GM23338 (cell line): ENCODE data around the gene CAPN10. TPM values are rescaled to one million over a fixed set of nuclear protein-coding genes. Genes with fewer than 3 reads are reported as not detected.

ENCODE experiments used
- ATAC-seq: fragments of 200-7000 bp; cut with Tn5 transposase; 3 replicates; pipeline ENCODE4 v1.9.1; 2020
- DNase-seq: peaks from one replicate; pipeline ENCODE4 v3.0.0-alpha.2; 2015; ENCODE audit warnings: low spot score
- H2AFZ ChIP-seq: fragments of 200-600 bp; sonication (generic); 2 replicates; pipeline ENCODE4 v1.8.0; 2016; ENCODE audit warnings: antibody characterized with exemption, mild to moderate bottlenecking, moderate library complexity
- H3F3A ChIP-seq: fragments of 200-600 bp; sonication (generic); replicated peaks from 2 replicates; pipeline ENCODE4 v1.8.0; 2017; ENCODE audit warnings: antibody characterized with exemption, mixed run types, low read depth
- H3K27ac ChIP-seq: fragments of 200-600 bp; sonication (generic); 2 replicates; pipeline ENCODE4 v1.6.1; 2016; ENCODE audit warnings: low read depth
- H3K27me3 ChIP-seq: fragments of 200-600 bp; sonication (generic); 2 replicates; pipeline ENCODE4 v1.8.0; 2016; ENCODE audit warnings: mild to moderate bottlenecking, mixed run types, moderate library complexity; ENCODE audit not compliant: insufficient read depth
- H3K36me3 ChIP-seq: fragments of 200-600 bp; sonication (generic); 2 replicates; pipeline ENCODE4 v1.8.0; 2016; ENCODE audit warnings: mild to moderate bottlenecking; ENCODE audit not compliant: insufficient read depth
- H3K4me1 ChIP-seq: fragments of 200-600 bp; sonication (generic); 2 replicates; pipeline ENCODE4 v1.8.0; 2016; ENCODE audit warnings: mild to moderate bottlenecking, moderate library complexity; ENCODE audit not compliant: insufficient read depth
- H3K4me2 ChIP-seq: fragments of 200-600 bp; sonication (generic); 2 replicates; pipeline ENCODE4 v1.7.1; 2017; ENCODE audit warnings: mixed run types
- H3K4me3 ChIP-seq: fragments of 200-600 bp; sonication (generic); 2 replicates; pipeline ENCODE4 v1.6.1; 2016; ENCODE audit warnings: mixed run types
- H3K79me2 ChIP-seq: fragments of 200-600 bp; sonication (generic); replicated peaks from 2 replicates; pipeline ENCODE4 v1.8.0; 2017; ENCODE audit warnings: mild to moderate bottlenecking; ENCODE audit not compliant: insufficient read depth
- H3K9me2 ChIP-seq: fragments of 200-600 bp; sonication (generic); 2 replicates; pipeline ENCODE4 v1.8.0; 2017; ENCODE audit not compliant: insufficient read depth
- H4K20me1 ChIP-seq: fragments of 200-600 bp; sonication (generic); replicated peaks from 2 replicates; pipeline ENCODE4 v1.8.0; 2017; ENCODE audit warnings: mild to moderate bottlenecking; ENCODE audit not compliant: insufficient read depth
- H3K27ac Mint-ChIP-seq: 2 replicates; pipeline ENCODE4 v1.8.0; 2020; ENCODE audit warnings: inconsistent platforms, mild to moderate bottlenecking, moderate library complexity, mixed read lengths
- H3K27me3 Mint-ChIP-seq: 3 replicates; pipeline ENCODE4 v1.8.0; 2022; ENCODE audit warnings: low read depth, mild to moderate bottlenecking, moderate library complexity, mixed read lengths, inconsistent platforms; ENCODE audit not compliant: insufficient read depth, poor library complexity
- H3K36me3 Mint-ChIP-seq: 3 replicates; pipeline ENCODE4 v1.8.0; 2021; ENCODE audit warnings: low read depth, mild to moderate bottlenecking, inconsistent platforms, moderate library complexity, mixed read lengths
- H3K4me1 Mint-ChIP-seq: 3 replicates; pipeline ENCODE4 v1.8.0; 2020; ENCODE audit warnings: mild to moderate bottlenecking, inconsistent platforms, mixed read lengths
- H3K4me3 Mint-ChIP-seq: 3 replicates; pipeline ENCODE4 v1.8.0; 2021; ENCODE audit warnings: moderate library complexity, mild to moderate bottlenecking, inconsistent platforms, mixed read lengths
- H3K9me3 Mint-ChIP-seq: 3 replicates; pipeline ENCODE4 v1.8.0; 2020; ENCODE audit warnings: moderate library complexity, mild to moderate bottlenecking, inconsistent platforms, mixed read lengths
- CREB1 ChIP-seq: fragments of 250-450 bp; sonication (Bioruptor Pico); IDR thresholded peaks from 2 replicates; pipeline ENCODE4 v1.5.0; 2020; ENCODE audit warnings: low read depth, mild to moderate bottlenecking, moderate library complexity
- EZH2 ChIP-seq: fragments of 200-600 bp; sonication (generic); IDR thresholded peaks from one replicate; pipeline ENCODE4 v1.8.0; 2017; ENCODE audit warnings: antibody characterized with exemption, mild to moderate bottlenecking, low read depth; ENCODE audit not compliant: unreplicated experiment
- EZH2phosphoT487 ChIP-seq: fragments of 200-600 bp; sonication (generic); IDR thresholded peaks from one replicate; pipeline ENCODE4 v1.8.1; 2018; ENCODE audit warnings: antibody characterized with exemption; ENCODE audit not compliant: unreplicated experiment
- JUNB ChIP-seq: IDR thresholded peaks from one replicate; pipeline ENCODE4 v1.6.1; 2016; ENCODE audit warnings: antibody characterized with exemption; ENCODE audit not compliant: unreplicated experiment
- NANOG ChIP-seq: IDR thresholded peaks from 2 replicates; pipeline ENCODE4 v1.6.1; 2016; ENCODE audit warnings: antibody characterized with exemption, borderline replicate concordance
- POLR2AphosphoS5 ChIP-seq: IDR thresholded peaks from 2 replicates; pipeline ENCODE4 v1.6.1; 2016; ENCODE audit warnings: antibody characterized with exemption, low read depth
- STAT1 ChIP-seq: IDR thresholded peaks from one replicate; pipeline ENCODE4 v1.6.1; 2016; ENCODE audit warnings: antibody characterized with exemption; ENCODE audit not compliant: unreplicated experiment
- ZNF114 ChIP-seq: fragments of 250-450 bp; sonication (Bioruptor Pico); IDR thresholded peaks from 2 replicates; pipeline ENCODE4 v1.5.0; 2020; ENCODE audit warnings: mild to moderate bottlenecking, moderate library complexity
- ZNF331 ChIP-seq: fragments of 250-450 bp; sonication (Bioruptor Pico); IDR thresholded peaks from 2 replicates; pipeline ENCODE4 v1.5.0; 2020; ENCODE audit warnings: low read depth, mild to moderate bottlenecking, moderate library complexity
- polyA plus RNA-seq: library from polyadenylated mRNA; unstranded; fragments of >200 nt; fragmentation: Nextera tagmentation; extraction: Ambion mirVana; gene quantifications from 2 replicates; pipeline ENCODE4 v1.2.1, GENCODE V29; 2016
- total RNA-seq: library from RNA; depleted of rRNA; stranded (reverse); fragments of >200 nt; shearing (Covaris generic); gene quantifications from 2 replicates; pipeline ENCODE4 v1.2.3, GENCODE V29; 2014
- TF ChIP-seq, protein P1 (sequence below): IDR thresholded peaks from 2 replicates; pipeline ENCODE4 v1.6.1; 2016; ENCODE audit warnings: antibody characterized with exemption
- TF ChIP-seq, protein P2 (sequence below), 2 experiments: fragments of 200-600 bp in 1 of 2; sonication (generic) in 1 of 2; conservative IDR thresholded peaks; 2 replicates each; pipeline versions ENCODE4 v1.5.1 to v1.6.1; 2016 to 2017; ENCODE audit warnings: antibody characterized with exemption in 2 of 2, low read depth in 2 of 2, mild to moderate bottlenecking in 2 of 2, moderate library complexity in 1 of 2
- TF ChIP-seq, protein P3 (sequence below): fragments of 250-450 bp; sonication (Bioruptor Pico); IDR thresholded peaks from 2 replicates; pipeline ENCODE4 v1.5.0; 2020; ENCODE audit warnings: mild to moderate bottlenecking, moderate library complexity

CAPN10 gene
- total and polyA plus RNA-seq, 2 experiments from 2014 or later, result 30.2 to 59.8 TPM

DNA sequence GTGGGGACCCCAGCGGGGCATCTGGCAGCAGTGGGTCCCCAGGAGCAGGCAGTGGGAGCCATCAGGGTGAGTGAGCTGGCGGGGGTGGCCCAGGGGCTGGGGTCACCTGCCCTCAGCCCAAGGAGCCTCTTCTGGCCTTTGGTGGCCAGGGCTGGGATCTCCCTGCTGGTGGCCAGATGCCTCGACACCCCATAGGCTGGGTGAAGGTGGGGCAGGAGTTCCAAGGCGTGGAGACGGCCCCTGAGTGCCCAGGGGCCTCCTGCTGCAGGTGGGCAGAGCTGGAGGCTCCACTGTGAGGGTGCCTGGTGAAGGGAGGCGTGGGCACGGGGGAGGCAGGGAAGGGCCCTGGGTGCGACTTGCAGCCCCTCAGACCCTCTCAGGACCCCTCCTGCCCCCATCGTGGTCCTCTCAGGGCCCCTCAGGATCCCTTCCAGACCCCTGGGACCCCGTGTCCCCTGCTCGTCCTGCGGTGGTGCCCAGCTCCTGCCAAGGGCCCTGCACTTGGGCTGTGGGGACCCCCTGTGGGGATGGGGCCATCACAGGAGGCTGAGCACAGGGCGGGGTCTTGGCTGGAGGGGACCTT, 33.7 kb downstream of the CAPN10 start:
- peaks cover 27% of the 10 kb centered on the region for H3K36me3 Mint-ChIP-seq
- peaks cover 26% of the 10 kb centered on the region for H3K9me3 Mint-ChIP-seq
- no peaks in the 10 kb centered on the region for H3K79me2 ChIP-seq
- H3K9me2 ChIP-seq, result no peaks in the 10 kb centered on the region
- H3K27ac Mint-ChIP-seq, result no peak overlapping the region
- no peak overlapping the region for H2AFZ ChIP-seq
- H3K27ac ChIP-seq, result no peak overlapping the region
- H4K20me1 ChIP-seq, result no peaks in the 10 kb centered on the region
- no peaks in the 10 kb centered on the region for H3K4me1 ChIP-seq
- DNase-seq (no peak), ATAC-seq (no peak)
- peaks cover 9% of the 10 kb centered on the region for H3K27me3 Mint-ChIP-seq
- H3K4me3 ChIP-seq, result no peak overlapping the region
- no peak overlapping the region for H3K4me2 ChIP-seq
- TF ChIP-seq STAT1, result no peak
- TF ChIP-seq EZH2, result no peak
- no peak for TF ChIP-seq ZNF331 (CRISPR knock-in tag)
- TF ChIP-seq JUNB, result no peak
- no peak overlapping the region for H3K4me3 Mint-ChIP-seq
- peaks cover 10% of the 10 kb centered on the region; the same call in 2 of the 3 replicates for H3K4me1 Mint-ChIP-seq
- H3K36me3 ChIP-seq, result no peaks in the 10 kb centered on the region
- H3K27me3 ChIP-seq, result no peaks in the 10 kb centered on the region
- no peaks in the 10 kb centered on the region for H3F3A ChIP-seq

DNA sequence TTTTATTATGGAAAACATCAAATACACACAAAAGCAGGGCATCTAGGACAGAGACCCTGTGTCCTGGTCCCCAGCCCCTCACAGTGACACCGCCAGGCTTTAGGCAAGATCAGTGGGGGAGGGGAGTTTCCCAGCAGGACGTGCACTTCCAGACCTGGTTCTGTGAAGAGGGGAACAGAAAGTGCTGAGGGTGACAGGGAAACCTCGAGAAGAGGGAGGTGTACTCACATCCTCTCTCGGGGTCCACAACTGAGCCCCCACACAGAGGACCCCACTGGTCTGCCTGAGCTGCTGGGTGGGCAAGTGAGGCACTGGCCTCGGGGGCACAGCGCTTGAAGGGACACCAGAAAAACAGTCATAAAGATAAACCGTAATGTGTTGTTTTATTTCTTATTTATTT, 34.3 kb downstream of the CAPN10 start:
- Histone ChIP-seq H2AFZ (no peak overlapping the region), H3K9me2 (no peaks in the 10 kb centered on the region), H3K27ac (no peak overlapping the region), H4K20me1 (no peaks in the 10 kb centered on the region), H3K4me2 (no peak overlapping the region), H3K79me2 (no peaks in the 10 kb centered on the region), H3K27me3 (no peaks in the 10 kb centered on the region), H3K4me3 (no peak overlapping the region), H3K36me3 (no peaks in the 10 kb centered on the region), H3K4me1 (no peaks in the 10 kb centered on the region), H3F3A (no peaks in the 10 kb centered on the region)
- no peak for DNase-seq
- Mint-ChIP-seq H3K27ac (no peak overlapping the region), H3K27me3 (peaks cover 11% of the 10 kb centered on the region), H3K9me3 (peaks cover 26% of the 10 kb centered on the region), H3K4me1 (peaks cover 10% of the 10 kb centered on the region; the same call in 2 of the 3 replicates), H3K36me3 (peaks cover 21% of the 10 kb centered on the region), H3K4me3 (no peak overlapping the region)
- no peak for ATAC-seq
- TF ChIP-seq, protein P1, sequence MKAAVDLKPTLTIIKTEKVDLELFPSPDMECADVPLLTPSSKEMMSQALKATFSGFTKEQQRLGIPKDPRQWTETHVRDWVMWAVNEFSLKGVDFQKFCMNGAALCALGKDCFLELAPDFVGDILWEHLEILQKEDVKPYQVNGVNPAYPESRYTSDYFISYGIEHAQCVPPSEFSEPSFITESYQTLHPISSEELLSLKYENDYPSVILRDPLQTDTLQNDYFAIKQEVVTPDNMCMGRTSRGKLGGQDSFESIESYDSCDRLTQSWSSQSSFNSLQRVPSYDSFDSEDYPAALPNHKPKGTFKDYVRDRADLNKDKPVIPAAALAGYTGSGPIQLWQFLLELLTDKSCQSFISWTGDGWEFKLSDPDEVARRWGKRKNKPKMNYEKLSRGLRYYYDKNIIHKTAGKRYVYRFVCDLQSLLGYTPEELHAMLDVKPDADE, result no peak
- no peak for TF ChIP-seq ZNF331 (CRISPR knock-in tag)
- TF ChIP-seq CREB1 (CRISPR knock-in tag), result no peak
- no peak for TF ChIP-seq JUNB
- no peak for TF ChIP-seq EZH2phosphoT487
- no peak for TF ChIP-seq POLR2AphosphoS5
- no peak for TF ChIP-seq ZNF114 (CRISPR knock-in tag)
- TF ChIP-seq, protein P2, sequence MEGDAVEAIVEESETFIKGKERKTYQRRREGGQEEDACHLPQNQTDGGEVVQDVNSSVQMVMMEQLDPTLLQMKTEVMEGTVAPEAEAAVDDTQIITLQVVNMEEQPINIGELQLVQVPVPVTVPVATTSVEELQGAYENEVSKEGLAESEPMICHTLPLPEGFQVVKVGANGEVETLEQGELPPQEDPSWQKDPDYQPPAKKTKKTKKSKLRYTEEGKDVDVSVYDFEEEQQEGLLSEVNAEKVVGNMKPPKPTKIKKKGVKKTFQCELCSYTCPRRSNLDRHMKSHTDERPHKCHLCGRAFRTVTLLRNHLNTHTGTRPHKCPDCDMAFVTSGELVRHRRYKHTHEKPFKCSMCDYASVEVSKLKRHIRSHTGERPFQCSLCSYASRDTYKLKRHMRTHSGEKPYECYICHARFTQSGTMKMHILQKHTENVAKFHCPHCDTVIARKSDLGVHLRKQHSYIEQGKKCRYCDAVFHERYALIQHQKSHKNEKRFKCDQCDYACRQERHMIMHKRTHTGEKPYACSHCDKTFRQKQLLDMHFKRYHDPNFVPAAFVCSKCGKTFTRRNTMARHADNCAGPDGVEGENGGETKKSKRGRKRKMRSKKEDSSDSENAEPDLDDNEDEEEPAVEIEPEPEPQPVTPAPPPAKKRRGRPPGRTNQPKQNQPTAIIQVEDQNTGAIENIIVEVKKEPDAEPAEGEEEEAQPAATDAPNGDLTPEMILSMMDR (conservative IDR thresholded peaks at IDR 0.05; ENCODE audit: low read depth in 2 of 2), result no peak
- no peak for TF ChIP-seq EZH2
- no peak for TF ChIP-seq STAT1
- TF ChIP-seq NANOG, result no peak
- TF ChIP-seq, protein P3, sequence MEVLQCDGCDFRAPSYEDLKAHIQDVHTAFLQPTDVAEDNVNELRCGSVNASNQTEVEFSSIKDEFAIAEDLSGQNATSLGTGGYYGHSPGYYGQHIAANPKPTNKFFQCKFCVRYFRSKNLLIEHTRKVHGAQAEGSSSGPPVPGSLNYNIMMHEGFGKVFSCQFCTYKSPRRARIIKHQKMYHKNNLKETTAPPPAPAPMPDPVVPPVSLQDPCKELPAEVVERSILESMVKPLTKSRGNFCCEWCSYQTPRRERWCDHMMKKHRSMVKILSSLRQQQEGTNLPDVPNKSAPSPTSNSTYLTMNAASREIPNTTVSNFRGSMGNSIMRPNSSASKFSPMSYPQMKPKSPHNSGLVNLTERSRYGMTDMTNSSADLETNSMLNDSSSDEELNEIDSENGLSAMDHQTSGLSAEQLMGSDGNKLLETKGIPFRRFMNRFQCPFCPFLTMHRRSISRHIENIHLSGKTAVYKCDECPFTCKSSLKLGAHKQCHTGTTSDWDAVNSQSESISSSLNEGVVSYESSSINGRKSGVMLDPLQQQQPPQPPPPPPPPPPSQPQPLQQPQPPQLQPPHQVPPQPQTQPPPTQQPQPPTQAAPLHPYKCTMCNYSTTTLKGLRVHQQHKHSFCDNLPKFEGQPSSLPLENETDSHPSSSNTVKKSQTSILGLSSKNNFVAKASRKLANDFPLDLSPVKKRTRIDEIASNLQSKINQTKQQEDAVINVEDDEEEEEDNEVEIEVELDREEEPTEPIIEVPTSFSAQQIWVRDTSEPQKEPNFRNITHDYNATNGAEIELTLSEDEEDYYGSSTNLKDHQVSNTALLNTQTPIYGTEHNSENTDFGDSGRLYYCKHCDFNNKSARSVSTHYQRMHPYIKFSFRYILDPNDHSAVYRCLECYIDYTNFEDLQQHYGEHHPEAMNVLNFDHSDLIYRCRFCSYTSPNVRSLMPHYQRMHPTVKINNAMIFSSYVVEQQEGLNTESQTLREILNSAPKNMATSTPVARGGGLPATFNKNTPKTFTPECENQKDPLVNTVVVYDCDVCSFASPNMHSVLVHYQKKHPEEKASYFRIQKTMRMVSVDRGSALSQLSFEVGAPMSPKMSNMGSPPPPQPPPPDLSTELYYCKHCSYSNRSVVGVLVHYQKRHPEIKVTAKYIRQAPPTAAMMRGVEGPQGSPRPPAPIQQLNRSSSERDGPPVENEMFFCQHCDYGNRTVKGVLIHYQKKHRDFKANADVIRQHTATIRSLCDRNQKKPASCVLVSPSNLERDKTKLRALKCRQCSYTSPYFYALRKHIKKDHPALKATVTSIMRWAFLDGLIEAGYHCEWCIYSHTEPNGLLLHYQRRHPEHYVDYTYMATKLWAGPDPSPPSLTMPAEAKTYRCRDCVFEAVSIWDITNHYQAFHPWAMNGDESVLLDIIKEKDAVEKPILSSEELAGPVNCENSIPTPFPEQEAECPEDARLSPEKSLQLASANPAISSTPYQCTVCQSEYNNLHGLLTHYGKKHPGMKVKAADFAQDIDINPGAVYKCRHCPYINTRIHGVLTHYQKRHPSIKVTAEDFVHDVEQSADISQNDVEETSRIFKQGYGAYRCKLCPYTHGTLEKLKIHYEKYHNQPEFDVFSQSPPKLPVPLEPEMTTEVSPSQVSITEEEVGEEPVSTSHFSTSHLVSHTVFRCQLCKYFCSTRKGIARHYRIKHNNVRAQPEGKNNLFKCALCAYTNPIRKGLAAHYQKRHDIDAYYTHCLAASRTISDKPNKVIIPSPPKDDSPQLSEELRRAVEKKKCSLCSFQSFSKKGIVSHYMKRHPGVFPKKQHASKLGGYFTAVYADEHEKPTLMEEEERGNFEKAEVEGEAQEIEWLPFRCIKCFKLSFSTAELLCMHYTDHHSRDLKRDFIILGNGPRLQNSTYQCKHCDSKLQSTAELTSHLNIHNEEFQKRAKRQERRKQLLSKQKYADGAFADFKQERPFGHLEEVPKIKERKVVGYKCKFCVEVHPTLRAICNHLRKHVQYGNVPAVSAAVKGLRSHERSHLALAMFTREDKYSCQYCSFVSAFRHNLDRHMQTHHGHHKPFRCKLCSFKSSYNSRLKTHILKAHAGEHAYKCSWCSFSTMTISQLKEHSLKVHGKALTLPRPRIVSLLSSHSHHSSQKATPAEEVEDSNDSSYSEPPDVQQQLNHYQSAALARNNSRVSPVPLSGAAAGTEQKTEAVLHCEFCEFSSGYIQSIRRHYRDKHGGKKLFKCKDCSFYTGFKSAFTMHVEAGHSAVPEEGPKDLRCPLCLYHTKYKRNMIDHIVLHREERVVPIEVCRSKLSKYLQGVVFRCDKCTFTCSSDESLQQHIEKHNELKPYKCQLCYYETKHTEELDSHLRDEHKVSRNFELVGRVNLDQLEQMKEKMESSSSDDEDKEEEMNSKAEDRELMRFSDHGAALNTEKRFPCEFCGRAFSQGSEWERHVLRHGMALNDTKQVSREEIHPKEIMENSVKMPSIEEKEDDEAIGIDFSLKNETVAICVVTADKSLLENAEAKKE (CRISPR knock-in tag), result no peak
